ENCODE measurements around the gene FRAS1. TPM values are rescaled to one million over a fixed set of nuclear protein-coding genes. Genes with fewer than 3 reads are reported as not detected.

The FRAS1 gene
- total and polyA plus RNA-seq, 2 donors (not counting 1 experiment from before 2014, with no cell fraction given): 0.03 to 0.12 TPM

DNA sequence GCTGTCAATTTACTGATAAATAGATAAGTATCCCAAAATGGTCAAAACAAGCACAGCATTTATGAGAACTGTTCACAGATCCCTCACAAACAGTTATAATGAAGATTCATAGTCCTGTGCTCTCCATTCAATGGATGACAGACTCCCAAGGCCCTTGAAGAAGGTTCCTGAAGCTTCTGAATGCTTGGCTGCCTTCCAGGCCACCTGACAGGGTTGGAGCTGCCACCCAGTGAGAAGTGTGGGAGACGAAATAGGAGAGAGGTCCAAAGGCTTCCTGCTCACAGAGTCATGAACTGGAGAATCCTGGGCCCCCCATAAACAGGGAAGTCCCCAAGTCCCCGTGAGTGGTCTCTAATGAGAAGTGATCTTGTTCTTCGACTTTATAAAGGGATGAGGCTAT, 468.4 kb downstream of the FRAS1 start:
- Mint-ChIP-seq H3K27ac (no peak overlapping the region), H3K27me3 (peaks cover 19% of the 10 kb centered on the region), H3K4me3 (no peak overlapping the region), H3K9me3 (ENCODE audit: insufficient read depth) (no peaks in the 10 kb centered on the region), H3K4me1 (no peaks in the 10 kb centered on the region)
- ChIA-PET CTCF (no interaction called here), POLR2A (no interaction called here)
- ATAC-seq (ENCODE audit: low read depth): no peak
- Histone ChIP-seq H3K4me1 (ENCODE audit: control insufficient read depth in 2 of 2, insufficient read depth in 2 of 2, low read length in 2 of 2) (no peaks in the 10 kb centered on the region), H3K4me2 (replicated peaks; ENCODE audit: low read depth, low read length, poor library complexity, severe bottlenecking) (no peak overlapping the region), H3K9ac (ENCODE audit: low read length) (no peak overlapping the region), H4K20me1 (ENCODE audit: control insufficient read depth, insufficient read depth, low read length, poor library complexity, severe bottlenecking) (no peaks in the 10 kb centered on the region), H3K9me3 (ENCODE audit: control extremely low read depth in 1 of 3, control insufficient read depth in 2 of 3, insufficient read depth in 1 of 3, low read length in 2 of 3) (no peaks in the 10 kb centered on the region), H3K4me3 (ENCODE audit: control extremely low read depth in 1 of 5, extremely low read depth in 1 of 5, insufficient read depth in 1 of 5, low read depth in 2 of 5, low read length in 4 of 5) (no peak overlapping the region), H2AFZ (ENCODE audit: insufficient read depth, low read depth, low read length, poor library complexity, severe bottlenecking) (no peak overlapping the region), H3K79me2 (ENCODE audit: control insufficient read depth, insufficient read depth, low read length) (no peaks in the 10 kb centered on the region), H3K27me3 (replicated peaks in 1 of 4; ENCODE audit: control extremely low read depth in 1 of 4, control insufficient read depth in 3 of 4, insufficient read depth in 4 of 4, low read length in 3 of 4) (peaks cover 0 to 3% (median 0%) of the 10 kb centered on the region in 4 experiments), H3K27ac (ENCODE audit: low read length in 2 of 2) (no peak overlapping the region), H3K36me3 (replicated peaks in 1 of 2; ENCODE audit: control extremely low read depth in 1 of 2, control insufficient read depth in 1 of 2, extremely low read depth in 1 of 2, insufficient read depth in 2 of 2, low read length in 1 of 2) (no peaks in the 10 kb centered on the region)
- intact Hi-C loops (cut with micrococcal nuclease): no loop called here
- TF ChIP-seq CTCF (IDR thresholded peaks at IDR 0.05): no peak
- TF ChIP-seq EZH2 (IDR thresholded peaks at IDR 0.05; ENCODE audit: borderline replicate concordance, insufficient read depth, low read depth, low read length, poor library complexity, severe bottlenecking): no peak
- WGBS (ENCODE audit: insufficient coverage): 54% methylated on average over 3 of the region's 3 CpGs
- no peak for DNase-seq

DNA sequence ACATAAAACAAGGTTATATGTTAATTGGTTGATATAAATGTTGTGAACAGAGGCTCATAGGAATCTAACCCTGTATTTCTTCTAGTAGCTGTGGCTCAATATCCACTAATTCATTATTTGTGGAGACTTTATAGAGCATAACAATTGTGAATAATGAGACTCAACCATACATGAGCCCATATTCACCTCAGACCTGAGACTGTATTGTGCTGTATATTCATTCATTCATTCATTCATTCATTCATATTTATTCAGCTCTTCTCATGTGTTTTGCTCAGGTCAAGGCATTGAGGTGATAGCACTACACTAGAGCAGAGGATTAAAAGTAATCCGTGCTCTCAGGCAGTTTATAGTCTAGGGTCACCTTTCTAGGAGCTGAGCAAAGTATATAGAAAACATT, 470.0 kb downstream of the FRAS1 start:
- no peak for TF ChIP-seq CTCF (IDR thresholded peaks at IDR 0.05)
- no peak for TF ChIP-seq EZH2 (IDR thresholded peaks at IDR 0.05; ENCODE audit: borderline replicate concordance, insufficient read depth, low read depth, low read length, poor library complexity, severe bottlenecking)
- H3K36me3 ChIP-seq (replicated peaks in 1 of 2; ENCODE audit: control extremely low read depth in 1 of 2, control insufficient read depth in 1 of 2, extremely low read depth in 1 of 2, insufficient read depth in 2 of 2, low read length in 1 of 2): no peaks in the 10 kb centered on the region
- peaks cover 0 to 3% (median 0%) of the 10 kb centered on the region in 4 experiments for H3K27me3 ChIP-seq (replicated peaks in 1 of 4; ENCODE audit: control extremely low read depth in 1 of 4, control insufficient read depth in 3 of 4, insufficient read depth in 4 of 4, low read length in 3 of 4)
- H4K20me1 ChIP-seq (ENCODE audit: control insufficient read depth, insufficient read depth, low read length, poor library complexity, severe bottlenecking): no peaks in the 10 kb centered on the region
- ATAC-seq (ENCODE audit: low read depth) (no peak), DNase-seq (no peak)
- Mint-ChIP-seq H3K4me3 (no peak overlapping the region), H3K4me1 (no peaks in the 10 kb centered on the region), H3K27ac (no peak overlapping the region), H3K27me3 (peaks cover 17% of the 10 kb centered on the region), H3K9me3 (ENCODE audit: insufficient read depth) (no peaks in the 10 kb centered on the region)
- no peak overlapping the region for H3K27ac ChIP-seq (ENCODE audit: low read length in 2 of 2)
- CTCF ChIA-PET: no interaction called here
- H3K4me1 ChIP-seq (ENCODE audit: control insufficient read depth in 2 of 2, insufficient read depth in 2 of 2, low read length in 2 of 2): no peaks in the 10 kb centered on the region
- intact Hi-C loops (cut with micrococcal nuclease): no loop called here
- H3K79me2 ChIP-seq (ENCODE audit: control insufficient read depth, insufficient read depth, low read length): no peaks in the 10 kb centered on the region
- H3K4me3 ChIP-seq (ENCODE audit: control extremely low read depth in 1 of 5, extremely low read depth in 1 of 5, insufficient read depth in 1 of 5, low read depth in 2 of 5, low read length in 4 of 5): no peak overlapping the region
- no peaks in the 10 kb centered on the region for H3K9me3 ChIP-seq (ENCODE audit: control extremely low read depth in 1 of 3, control insufficient read depth in 2 of 3, insufficient read depth in 1 of 3, low read length in 2 of 3)
- POLR2A ChIA-PET: no interaction called here
- no CpG with 5 or more reads among the region's 1 CpG for WGBS (ENCODE audit: insufficient coverage)
- H3K9ac ChIP-seq (ENCODE audit: low read length): no peak overlapping the region
- H3K4me2 ChIP-seq (replicated peaks; ENCODE audit: low read depth, low read length, poor library complexity, severe bottlenecking): no peak overlapping the region
- H2AFZ ChIP-seq (ENCODE audit: insufficient read depth, low read depth, low read length, poor library complexity, severe bottlenecking): no peak overlapping the region
